HG03520 (cell line): Measurements from ENCODE around the gene EML1.

Experiments used
- ATAC-seq: cut with Tn5 transposase; IDR thresholded peaks from one replicate; pipeline ENCODE4 v1.9.1; 2021; ENCODE audit warnings: mild to moderate bottlenecking, moderate library complexity; ENCODE audit not compliant: unreplicated experiment

Gene EML1

DNA sequence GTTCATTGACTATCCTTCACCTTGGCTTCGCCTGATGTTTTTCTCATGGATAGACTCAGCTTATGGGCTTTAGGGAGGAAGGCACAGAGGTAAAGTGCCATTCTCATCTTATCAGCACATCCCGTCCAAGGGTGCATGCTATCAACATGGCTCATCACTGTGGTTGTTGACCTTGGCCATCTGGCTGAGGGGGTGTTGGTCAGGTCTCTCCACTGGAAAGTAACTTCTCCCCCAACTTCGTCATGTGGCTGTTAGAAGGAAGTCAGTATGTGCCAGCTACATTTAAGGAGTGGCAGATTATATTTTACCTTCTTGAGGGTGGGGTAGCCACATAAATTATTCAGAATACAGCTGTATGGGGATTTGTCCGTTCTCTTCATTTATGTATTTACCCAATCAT is 68.9 kb downstream of the EML1 start:
- ATAC-seq = no peak

DNA sequence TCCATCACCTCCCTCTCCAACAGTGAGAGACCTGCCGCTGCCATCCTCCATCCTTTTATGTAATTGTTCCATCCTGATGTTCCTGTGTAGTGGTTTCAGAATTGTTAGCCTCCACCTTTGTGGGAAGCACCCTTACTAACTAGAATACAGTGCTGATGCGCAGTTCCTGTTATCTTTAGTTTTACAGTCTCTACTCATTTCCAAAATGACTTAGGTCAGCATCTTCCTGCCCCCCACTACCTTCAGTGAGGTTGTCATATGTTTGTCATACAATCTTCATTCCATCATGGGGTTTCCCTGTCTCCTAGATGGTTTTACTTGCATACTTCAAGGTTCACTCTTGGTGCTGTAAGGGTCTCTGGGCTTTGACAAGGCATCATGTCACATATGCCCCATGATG is 69.8 kb downstream of the EML1 start:
- ATAC-seq = no peak

DNA sequence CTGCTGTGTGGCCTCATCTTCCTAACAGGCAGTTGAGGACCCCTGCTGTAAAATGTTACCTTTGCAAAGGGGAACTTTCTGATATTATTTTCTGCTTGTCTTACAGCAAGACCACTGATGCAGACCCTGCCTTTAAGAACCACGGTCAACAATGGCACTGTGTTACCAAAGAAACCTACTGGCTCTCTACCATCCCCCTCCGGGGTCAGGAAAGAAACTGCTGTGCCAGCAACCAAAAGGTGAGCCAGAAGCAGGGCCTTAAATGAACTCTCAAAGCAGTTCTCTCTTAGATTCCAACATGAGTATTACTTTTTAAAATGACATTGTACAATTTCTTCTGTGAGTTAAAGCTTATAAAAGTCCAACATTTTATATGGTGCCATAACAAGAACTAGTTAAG is 72.2 kb downstream of the EML1 start:
- no peak for ATAC-seq

DNA sequence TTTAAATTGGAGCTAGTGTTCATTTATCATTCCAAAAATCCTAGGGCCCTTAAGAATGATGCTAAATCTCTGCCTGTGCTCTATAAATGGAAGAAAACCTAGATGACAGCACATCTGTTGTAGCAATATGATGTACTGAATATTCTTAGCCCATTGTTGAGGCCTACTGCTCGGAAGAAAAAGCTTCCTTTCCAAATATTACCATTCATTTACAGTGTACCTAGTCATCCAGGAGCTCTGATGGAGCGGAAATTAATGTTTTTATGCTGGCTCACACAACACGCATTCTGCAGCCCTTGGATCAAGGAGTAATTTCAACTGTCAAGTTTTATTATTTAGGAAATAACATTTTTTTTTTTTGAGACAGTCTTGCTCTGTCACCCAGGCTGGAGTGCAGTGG is 77.4 kb downstream of the EML1 start:
- no peak for ATAC-seq

DNA sequence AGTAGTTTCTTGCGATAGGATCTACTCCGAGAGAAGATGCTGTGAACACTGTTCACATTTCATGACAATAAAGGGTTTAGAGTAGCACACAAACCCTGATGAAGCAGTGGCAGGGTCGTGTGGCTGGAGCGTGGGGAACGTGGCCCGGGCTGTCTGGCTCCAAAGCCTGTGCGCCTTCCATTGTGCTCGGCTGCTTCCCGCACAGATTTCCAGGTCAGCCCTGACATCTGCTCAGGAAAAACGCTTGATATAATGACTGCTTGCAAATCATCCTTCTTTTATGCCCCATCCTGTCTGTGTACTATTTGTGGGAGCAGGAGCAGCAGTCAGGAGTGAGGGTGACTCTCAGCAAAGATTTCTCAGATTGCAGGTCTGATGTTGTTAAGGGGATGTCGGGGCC is 78.6 kb downstream of the EML1 start:
- no peak for ATAC-seq

DNA sequence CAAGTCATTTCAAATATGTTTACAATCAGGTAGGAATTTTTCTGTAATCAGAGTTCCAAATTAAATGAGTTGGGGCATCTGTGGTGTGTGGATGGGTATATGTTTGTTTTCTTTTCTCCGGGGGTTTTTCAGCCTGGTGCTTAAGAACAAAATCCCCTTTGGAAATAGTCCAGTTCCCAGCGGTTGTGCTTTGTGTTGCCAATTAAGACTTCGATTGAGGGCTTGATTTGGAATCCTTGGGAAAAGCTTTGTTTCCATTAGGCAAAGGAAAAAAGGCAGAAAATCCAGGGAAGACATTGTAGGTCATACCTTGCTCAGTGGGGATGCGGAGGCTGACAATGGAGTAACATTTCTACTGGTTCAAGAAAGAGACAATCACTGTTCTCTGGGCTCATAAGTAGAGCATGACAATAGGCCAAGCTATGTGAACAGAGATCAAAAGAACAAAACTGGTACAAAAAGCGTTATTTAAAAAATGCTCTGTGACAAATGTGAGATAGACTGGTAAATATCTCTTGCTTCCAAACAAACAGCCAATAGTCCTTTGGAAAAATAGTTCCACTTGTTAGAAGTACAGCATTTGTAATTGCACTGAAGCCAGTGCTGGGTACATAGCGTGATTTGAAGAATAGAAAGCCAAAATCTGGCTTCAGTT is 79.7 kb downstream of the EML1 start:
- no peak for ATAC-seq

DNA sequence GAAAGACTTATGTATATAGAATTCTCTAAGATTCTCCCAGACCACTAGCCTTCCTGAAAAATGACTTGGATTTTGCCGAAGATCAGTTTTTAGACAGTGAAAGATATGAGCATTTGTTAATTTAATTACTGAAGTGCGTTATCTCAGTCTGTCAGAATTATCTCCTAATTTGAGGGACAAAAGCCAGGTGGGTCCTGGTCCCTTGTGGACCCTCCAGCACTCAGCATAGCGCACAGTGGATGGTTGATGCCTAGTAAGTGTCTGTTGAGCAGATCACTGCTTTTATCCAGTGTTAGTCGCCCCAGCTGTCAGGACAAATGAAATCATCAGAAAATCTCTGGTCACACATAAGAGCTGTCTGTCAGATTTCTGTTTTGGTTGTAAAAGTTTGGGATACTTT is 80.4 kb downstream of the EML1 start:
- ATAC-seq = no peak

DNA sequence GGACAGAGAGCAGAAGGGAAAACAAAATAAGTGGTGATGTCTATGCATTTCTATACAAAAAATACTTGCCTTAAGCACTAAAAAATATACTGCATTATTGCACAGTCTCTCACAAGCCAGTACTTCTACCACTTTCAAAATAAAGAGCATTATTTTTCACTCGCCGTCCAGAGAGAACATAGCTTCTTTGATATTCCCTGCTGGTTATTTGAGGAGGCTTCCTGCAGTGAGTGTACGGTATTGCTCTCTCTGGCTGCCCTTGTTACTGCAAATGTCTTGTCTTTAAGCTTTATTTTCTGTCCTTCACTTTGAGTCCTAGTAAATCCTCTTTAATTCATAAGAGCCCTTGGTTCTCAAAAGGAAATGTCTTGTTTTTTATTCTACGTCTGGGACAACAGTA is 81.1 kb downstream of the EML1 start:
- no peak for ATAC-seq

DNA sequence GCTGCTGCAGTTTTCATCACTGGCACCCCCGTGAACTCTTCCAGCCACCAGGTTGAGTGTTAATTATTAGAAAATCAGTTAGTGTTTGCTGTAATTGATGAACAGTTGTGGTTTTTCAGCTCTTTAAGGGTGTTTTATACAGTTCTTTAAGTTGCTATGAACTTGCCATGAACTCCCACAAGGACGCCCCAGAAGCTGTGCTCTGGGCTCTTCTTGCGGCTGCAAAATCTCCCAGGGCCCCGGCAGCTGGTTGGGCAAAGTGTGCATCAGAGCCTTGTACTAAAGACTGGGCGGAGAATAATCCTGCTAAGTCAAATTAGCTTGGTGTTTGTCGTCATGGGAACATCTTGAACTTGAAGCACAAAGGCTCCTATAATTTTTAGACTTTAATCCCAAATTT is 82.2 kb downstream of the EML1 start:
- no peak for ATAC-seq

DNA sequence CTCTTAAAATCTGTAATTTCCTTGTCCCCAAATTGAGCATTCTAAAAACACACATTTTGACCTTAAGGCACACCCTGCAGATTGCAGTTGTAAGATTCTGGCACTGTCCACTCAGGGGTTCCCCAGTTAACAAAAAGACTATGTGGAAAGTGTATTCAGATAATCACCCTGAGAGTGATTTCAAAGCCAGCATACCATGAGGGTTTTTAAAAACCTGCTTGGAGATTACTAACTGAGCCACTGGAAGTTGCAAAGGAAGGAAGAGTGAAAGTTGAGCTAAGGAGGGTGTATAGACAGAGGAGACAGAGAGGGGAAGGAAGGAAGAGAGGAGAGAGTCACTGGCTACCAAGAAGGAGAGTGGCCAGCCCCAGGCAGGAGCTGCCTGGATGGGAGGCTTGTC is 82.6 kb downstream of the EML1 start:
- no peak for ATAC-seq

DNA sequence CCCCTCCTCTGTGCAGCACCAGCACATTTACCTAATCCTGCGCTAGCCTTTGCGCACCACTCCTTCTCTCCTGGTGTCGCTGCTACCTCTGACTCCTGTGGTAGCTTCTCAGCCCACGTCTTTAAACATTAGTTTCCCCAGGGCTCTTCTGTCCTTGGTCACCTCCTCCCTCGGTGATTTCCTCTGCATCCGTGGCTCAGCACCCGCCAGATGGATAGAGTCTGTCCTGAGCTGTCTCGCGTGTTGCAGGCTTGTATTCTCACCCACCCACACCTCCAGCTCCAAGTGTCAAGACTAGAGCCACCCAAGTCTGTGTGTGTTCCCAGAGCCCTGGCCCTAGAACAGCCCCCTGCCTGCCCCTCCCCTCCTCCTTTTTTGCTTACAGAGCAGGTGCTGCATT is 83.2 kb downstream of the EML1 start:
- no peak for ATAC-seq

DNA sequence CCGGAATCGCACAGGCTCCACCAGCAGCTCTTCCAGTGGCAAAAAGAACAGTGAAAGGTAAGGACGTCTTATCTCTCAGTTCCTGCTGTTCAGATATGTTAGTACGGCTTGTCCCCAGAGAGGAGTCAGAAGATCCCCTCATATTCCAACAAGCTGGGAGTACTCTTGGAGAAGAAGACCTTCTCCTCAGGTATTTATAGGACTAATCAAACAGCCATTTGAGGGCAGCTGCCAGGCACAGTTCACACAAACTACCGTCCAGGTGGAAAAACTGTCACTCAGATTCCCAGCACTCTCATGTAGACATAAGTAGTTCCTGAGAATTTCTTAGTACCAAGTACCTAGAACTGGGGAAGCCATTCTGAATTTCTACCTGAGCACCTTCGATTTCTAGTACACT is 85.3 kb downstream of the EML1 start:
- no peak for ATAC-seq

DNA sequence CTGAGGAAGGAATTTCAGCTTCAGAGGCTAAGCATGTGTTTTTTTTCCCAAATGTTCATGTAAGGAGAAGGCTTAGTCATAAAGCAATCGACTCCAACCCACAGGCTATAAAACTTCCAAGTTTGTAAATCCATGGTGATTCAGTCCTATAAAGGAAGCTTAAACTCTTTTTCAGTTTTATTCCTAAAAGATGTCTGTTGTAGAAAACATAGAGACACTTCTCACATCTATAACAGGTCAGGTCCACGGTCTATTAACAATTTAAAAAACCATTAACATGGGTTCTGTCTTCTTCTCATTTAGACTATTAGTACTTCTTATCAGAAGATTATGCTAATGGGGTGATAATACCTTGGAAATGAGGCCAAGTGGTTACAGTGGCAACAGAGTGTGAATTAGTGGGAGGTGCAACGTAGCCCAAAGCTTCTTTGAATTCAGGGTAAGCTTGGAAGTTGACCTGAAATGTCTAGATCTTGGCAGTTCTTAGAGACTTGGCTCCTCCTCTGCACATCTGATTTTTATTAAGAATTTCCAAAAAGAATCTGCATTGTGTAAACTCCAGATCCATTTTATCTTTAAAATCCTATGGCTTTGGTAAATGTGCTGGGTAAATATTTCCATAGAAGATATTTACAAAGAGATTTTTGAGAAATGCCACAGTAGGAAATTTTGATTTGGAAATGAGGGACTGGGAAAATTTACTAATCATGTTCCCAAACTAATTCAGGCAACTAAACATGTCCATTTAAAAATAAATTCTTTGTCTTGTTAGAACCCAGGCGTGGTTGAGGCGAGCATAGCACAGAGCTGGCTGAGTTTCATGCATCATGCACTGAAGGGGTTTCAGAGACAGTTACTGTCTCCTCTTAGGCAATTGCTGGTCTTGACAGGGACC is 86.4 kb downstream of the EML1 start:
- ATAC-seq = no peak

DNA sequence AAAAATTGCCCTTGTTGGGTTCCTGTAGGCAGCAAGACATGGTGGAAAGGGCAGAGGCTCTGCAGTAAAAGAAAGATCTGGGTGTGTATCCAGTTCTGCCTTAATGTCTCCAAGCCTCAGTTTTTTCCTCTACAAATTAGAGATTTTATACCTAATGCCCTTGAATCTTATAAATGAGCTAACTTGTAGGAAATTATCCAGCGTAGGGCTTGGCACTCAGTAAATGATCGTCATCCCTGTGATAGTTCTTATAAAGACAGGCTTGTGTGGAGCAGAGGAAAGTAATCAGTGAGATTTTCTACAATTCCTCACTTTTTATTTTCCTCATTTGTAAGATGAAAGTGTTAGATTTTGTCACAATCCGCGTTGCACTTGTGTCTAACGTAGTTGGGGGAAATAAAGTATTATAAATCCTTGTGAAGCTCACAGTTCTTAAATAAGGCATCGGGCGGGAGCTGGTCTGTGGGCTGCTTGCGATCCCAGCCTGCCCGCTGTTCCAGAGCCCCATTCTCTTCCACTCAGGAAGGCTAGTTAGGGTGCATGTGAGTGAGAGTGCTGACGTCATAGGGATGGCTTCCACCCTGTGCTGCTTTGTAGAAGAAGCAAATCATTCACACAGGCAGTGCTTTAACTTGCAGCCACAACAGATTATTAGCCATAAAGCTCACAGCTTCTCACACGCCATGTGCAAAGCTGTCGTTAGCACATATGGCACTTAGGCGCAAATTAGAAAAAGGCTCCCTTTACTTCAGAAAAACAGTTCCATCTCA is 87.6 kb downstream of the EML1 start:
- no peak for ATAC-seq

DNA sequence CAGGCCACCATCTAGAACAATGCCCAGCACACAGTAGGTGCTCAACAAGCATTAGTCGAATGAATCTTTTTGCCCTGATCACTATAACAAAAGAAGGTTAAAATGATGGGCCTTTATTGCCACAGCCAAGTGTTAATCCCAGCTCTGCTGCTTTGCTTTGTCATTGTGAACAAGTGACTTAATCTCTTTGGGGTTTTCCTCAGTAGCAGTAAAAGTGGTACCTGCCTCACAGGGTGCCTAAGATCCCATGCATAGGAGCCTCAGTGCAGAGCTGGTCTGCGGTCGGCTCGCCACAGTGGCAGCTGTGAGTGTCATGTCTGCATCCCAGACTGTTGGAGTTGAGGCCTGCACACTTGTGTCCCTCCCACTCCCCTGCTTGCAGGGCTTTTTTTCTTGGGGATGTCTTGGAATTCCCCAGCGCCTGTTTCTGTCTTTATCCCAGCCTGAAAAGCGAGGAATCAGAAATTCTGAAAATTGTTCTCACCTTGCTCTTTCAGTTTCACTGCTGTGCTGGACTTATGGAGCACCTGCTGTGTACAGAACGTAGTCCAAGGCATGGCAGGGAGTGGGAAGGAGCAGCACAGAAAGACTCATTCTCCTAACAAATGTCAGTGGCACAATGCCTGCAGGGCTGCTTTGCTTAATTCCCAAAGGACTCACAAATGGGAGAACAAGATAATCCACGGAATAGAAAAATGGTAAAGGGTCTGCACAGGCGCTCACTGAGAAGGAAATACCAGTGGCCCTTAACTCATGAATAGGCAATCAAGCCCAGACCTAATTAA is 90.8 kb downstream of the EML1 start:
- no peak for ATAC-seq

DNA sequence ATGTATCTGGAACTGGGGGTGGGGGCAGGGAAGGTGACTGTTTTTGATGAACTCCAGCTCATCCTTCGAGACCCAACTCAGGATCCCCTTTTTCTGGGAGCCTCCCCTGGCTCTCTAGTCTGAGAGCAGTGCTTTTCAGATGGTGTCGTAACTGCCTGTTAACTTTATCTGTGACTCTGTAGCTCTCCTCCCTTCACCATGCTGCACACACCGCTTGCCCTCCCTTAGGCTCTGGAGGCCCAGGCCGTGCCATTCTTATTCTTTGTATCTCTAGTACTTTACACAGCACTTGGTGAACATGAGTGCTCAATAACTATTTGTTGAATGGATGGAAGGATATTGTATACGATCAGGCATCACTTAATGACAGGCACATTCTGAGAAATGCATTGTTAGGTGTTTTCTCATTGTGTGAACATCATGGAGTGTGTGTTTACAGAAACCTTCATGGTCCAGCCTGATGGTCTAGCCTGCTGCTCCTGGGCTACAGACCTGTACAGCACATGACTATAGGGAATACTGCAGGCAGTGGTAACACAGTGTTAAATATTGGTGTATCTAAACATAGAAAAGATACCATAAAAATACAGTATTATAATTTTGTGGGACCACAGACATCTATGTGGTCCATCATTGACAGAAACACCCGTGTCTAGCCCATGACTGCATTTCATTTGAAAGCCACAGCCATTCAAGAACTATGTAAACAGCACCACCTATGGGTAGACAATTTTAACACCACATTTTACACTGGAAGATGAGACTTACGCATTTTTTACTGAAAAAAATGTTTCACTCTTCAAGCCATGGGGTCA is 91.8 kb downstream of the EML1 start:
- peak; percentile 61 for ATAC-seq

DNA sequence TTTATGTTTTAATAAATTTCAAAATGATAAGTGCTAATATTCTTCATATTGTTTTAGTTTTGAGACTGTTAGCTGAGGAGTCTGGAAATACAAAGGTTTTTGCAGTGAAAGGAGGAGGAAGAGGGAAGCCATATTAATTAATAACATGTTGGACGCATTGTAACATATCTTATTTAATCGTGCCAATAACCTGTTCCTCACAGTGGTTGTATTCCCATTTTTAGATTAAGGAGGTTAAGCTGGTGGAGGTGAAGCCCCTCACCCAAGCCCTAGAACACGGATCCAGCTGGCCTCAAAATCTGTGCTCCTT is 92.4 kb downstream of the EML1 start:
- ATAC-seq = no peak

DNA sequence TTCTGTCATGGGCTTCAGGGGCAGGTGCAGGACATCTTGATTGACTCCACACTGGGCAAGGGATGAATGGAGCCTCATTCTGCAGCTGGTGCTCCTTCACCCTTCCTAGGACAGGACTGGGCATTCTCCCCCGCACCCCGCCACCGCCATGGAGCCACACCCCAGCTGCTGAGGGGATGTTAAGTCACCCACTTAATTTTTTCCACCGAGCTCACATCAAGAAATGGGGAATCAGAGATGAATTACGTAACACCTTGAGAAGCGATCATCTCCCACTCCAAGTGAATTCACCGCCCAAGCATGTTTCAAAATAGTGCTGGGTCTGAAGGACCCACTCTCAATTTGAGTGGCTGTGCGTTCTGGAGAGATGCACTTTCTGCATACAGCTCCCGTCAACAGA is 94.2 kb downstream of the EML1 start:
- ATAC-seq = no peak

DNA sequence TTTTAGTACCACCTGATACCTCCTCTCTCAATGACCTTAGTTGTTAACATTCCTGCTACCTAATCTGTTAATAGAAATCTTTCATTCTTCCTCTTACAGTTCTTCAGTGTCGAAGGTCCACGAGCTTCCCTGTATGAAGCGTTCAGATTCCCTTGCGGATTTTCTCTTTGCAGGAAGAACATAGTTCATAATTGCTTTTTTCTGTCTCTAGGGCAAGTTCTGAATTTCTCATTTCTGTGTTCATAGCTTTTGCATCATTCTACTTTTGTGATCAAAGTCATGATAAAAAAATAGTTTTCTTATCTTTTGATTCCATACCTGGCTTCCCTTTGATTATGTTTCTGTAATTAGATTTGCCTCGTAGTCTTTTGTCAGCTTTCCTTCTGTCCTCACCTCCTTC is 94.9 kb downstream of the EML1 start:
- ATAC-seq = no peak

DNA sequence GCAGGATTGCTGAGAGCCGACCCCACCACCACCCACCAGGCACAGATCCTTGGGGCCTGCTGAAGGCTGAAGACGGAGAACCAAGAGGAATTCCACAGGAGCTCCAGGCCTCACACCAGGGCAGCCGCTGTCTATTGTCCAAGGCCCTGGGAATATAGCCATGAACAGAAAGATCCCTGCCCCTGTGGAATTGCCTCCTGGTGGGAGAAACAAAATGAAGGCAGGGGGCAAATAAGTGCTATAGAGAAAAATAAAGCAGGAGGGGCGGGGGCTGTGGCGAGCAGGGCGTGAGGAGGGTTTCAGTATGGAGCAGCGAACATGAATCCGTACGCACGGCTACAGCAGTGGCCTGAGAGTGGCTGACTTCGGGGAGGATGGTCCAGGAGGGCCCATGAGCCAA is 96.1 kb downstream of the EML1 start:
- no peak for ATAC-seq
